Measurements from ENCODE around the gene DCLRE1C.

GRCh38 chr10:14905890-14906289 is 48.0 kb downstream of the DCLRE1C start:
- TF ChIP-seq POLR2AphosphoS5 (IDR thresholded peaks at IDR 0.05) (no peak), CTCF (IDR thresholded peaks at IDR 0.05) (no peak), POLR2A (IDR thresholded peaks at IDR 0.05) (no peak)

Data from prostate gland (tissue), 2 donors.